Fibroblast of lung (primary cell): ENCODE measurements around the gene RAD17. TPM values are rescaled to one million over a fixed set of nuclear protein-coding genes. Genes with fewer than 3 reads are reported as not detected.

ENCODE experiments used
- DNase-seq, 2 donors: peaks; one replicate each; pipeline versions ENCODE4 v3.0.0 to v3.0.0-alpha.2; 2010; ENCODE audit warnings: low read depth in 2 of 2
- H2AFZ ChIP-seq: 2 replicates; pipeline ENCODE4 v1.5.1; 2012; ENCODE audit warnings: low read length, control low read depth, inconsistent platforms
- H3K27ac ChIP-seq: 2 replicates; pipeline ENCODE4 v1.5.1; 2011; ENCODE audit warnings: low read length, control low read depth; ENCODE audit not compliant: insufficient read depth
- H3K27me3 ChIP-seq: 2 replicates; pipeline ENCODE4 v1.5.1; 2011; ENCODE audit warnings: mild to moderate bottlenecking, low read length; ENCODE audit not compliant: control insufficient read depth, insufficient read depth
- H3K36me3 ChIP-seq: 2 replicates; pipeline ENCODE4 v1.5.1; 2011; ENCODE audit warnings: low read length; ENCODE audit not compliant: control insufficient read depth, insufficient read depth
- H3K4me1 ChIP-seq: 2 replicates; pipeline ENCODE4 v1.5.1; 2011; ENCODE audit warnings: low read length; ENCODE audit not compliant: control insufficient read depth, insufficient read depth; ENCODE audit errors: extremely low read depth
- H3K4me2 ChIP-seq: 2 replicates; pipeline ENCODE4 v1.5.1; 2011; ENCODE audit warnings: low read length, control low read depth; ENCODE audit not compliant: insufficient read depth; ENCODE audit errors: extremely low read depth
- H3K4me3 ChIP-seq, 4 experiments: fragments of 200-600 bp in 1 of 4; sonication (generic) in 1 of 4; replicated peaks in 1 of 4; 2 replicates each; pipeline ENCODE4 v1.5.1; 2011 to 2016; ENCODE audit warnings: low read length in 4 of 4, low read depth in 3 of 4, mild to moderate bottlenecking in 3 of 4, control low read depth in 2 of 4, inconsistent platforms in 1 of 4, mixed read lengths in 1 of 4; ENCODE audit not compliant: insufficient read depth in 1 of 4; ENCODE audit errors: control extremely low read depth in 1 of 4
- H3K79me2 ChIP-seq: 2 replicates; pipeline ENCODE4 v1.5.1; 2012; ENCODE audit warnings: mild to moderate bottlenecking, low read length, inconsistent platforms; ENCODE audit not compliant: control insufficient read depth, insufficient read depth
- H3K9ac ChIP-seq: 2 replicates; pipeline ENCODE4 v1.5.1; 2011; ENCODE audit warnings: mild to moderate bottlenecking, low read length, control low read depth; ENCODE audit not compliant: insufficient read depth
- H3K9me3 ChIP-seq: 2 replicates; pipeline ENCODE4 v1.5.1; 2012; ENCODE audit warnings: low read depth, low read length; ENCODE audit not compliant: control insufficient read depth, insufficient read depth
- H4K20me1 ChIP-seq: 2 replicates; pipeline ENCODE4 v1.5.1; 2011; ENCODE audit warnings: low read length; ENCODE audit not compliant: control insufficient read depth, insufficient read depth; ENCODE audit errors: extremely low read depth
- CTCF ChIP-seq, 2 donors: IDR thresholded peaks in 1 of 2; conservative IDR thresholded peaks in 1 of 2; 1 replicate in 1 of 2; 2 replicates in 1 of 2; pipeline ENCODE4 v1.5.1; 2011 to 2012; ENCODE audit warnings: low read length in 2 of 2, control low read depth in 1 of 2, inconsistent platforms in 1 of 2, low read depth in 1 of 2, mild to moderate bottlenecking in 1 of 2
- EZH2 ChIP-seq: IDR thresholded peaks from 2 replicates; pipeline ENCODE4 v1.5.1; 2012; ENCODE audit warnings: low read length, control low read depth, mild to moderate bottlenecking; ENCODE audit errors: missing control alignments
- polyA plus RNA-seq, 2 donors: library from polyadenylated mRNA; depleted of rRNA in 1 of 2; stranded (reverse) in 1 of 2; unstranded in 1 of 2; fragments of >200 nt; gene quantifications; 2 replicates each; pipeline ENCODE4 v1.2.1, GENCODE V29; 2011 to 2012; ENCODE audit warnings: missing spikeins in 1 of 2
- total RNA-seq: library from RNA; depleted of rRNA; stranded (reverse); fragments of >200 nt; gene quantifications from 2 replicates; pipeline ENCODE4 v1.2.1, GENCODE V29; 2014

The RAD17 gene
- total and polyA plus RNA-seq, 2 donors (not counting 1 experiment from before 2014, with no cell fraction given), result 16.3 to 30.1 TPM

- H2AFZ ChIP-seq, result no peak overlapping the region
- no peaks in the 10 kb centered on the region for H3K9me3 ChIP-seq
- H3K4me2 ChIP-seq, result no peak overlapping the region
- no peak overlapping the region for H3K9ac ChIP-seq
- H3K36me3 ChIP-seq, result no peaks in the 10 kb centered on the region
- H3K4me3 ChIP-seq, result no peak overlapping the region
- no peak for TF ChIP-seq CTCF (conservative IDR thresholded peaks at IDR 0.05 in 1 of 2, IDR thresholded peaks at IDR 0.05 in 1 of 2; ENCODE audit: low read depth in 1 of 2, low read length in 2 of 2)
- no peak for TF ChIP-seq EZH2
- no peaks in the 10 kb centered on the region for H4K20me1 ChIP-seq
- no peak overlapping the region for H3K27ac ChIP-seq
- H3K79me2 ChIP-seq, result no peaks in the 10 kb centered on the region
- DNase-seq, result no peak
- H3K4me1 ChIP-seq, result no peaks in the 10 kb centered on the region
- H3K27me3 ChIP-seq, result no peaks in the 10 kb centered on the region
These were observed 46.6 kb downstream of the RAD17 start for GRCh38 chr5:69416180-69416579.

GRCh38 chr5:69416699-69417098 lies 47.1 kb downstream of the RAD17 start:
- H3K4me2 ChIP-seq, result no peak overlapping the region
- no peak overlapping the region for H3K9ac ChIP-seq
- no peak for TF ChIP-seq CTCF (conservative IDR thresholded peaks at IDR 0.05 in 1 of 2, IDR thresholded peaks at IDR 0.05 in 1 of 2; ENCODE audit: low read depth in 1 of 2, low read length in 2 of 2)
- no peak for TF ChIP-seq EZH2
- H3K27ac ChIP-seq, result no peak overlapping the region
- H3K79me2 ChIP-seq, result no peaks in the 10 kb centered on the region
- no peak overlapping the region for H3K4me3 ChIP-seq
- no peaks in the 10 kb centered on the region for H4K20me1 ChIP-seq
- H3K9me3 ChIP-seq, result no peaks in the 10 kb centered on the region
- H3K4me1 ChIP-seq, result no peaks in the 10 kb centered on the region
- H2AFZ ChIP-seq, result no peak overlapping the region
- DNase-seq, result no peak
- no peaks in the 10 kb centered on the region for H3K36me3 ChIP-seq
- H3K27me3 ChIP-seq, result no peaks in the 10 kb centered on the region

GRCh38 chr5:69418554-69418953 lies 48.9 kb downstream of the RAD17 start:
- Histone ChIP-seq H2AFZ (no peak overlapping the region), H3K9me3 (no peaks in the 10 kb centered on the region), H3K36me3 (no peaks in the 10 kb centered on the region), H3K9ac (no peak overlapping the region), H3K4me2 (no peak overlapping the region), H3K4me3 (no peak overlapping the region), H3K4me1 (no peaks in the 10 kb centered on the region), H3K27me3 (no peaks in the 10 kb centered on the region), H3K27ac (no peak overlapping the region), H4K20me1 (no peaks in the 10 kb centered on the region), H3K79me2 (no peaks in the 10 kb centered on the region)
- no peak for TF ChIP-seq CTCF (conservative IDR thresholded peaks at IDR 0.05 in 1 of 2, IDR thresholded peaks at IDR 0.05 in 1 of 2; ENCODE audit: low read depth in 1 of 2, low read length in 2 of 2)
- no peak for TF ChIP-seq EZH2
- DNase-seq, result no peak
